Measurements from ENCODE around the gene SYF2.
"Not testable (repeated sequence)": the region's sequence is repeated elsewhere in the genome, so short reads cannot be mapped to it uniquely, and the experiment has no call there.

The SYF2 gene

GRCh38 chr1:25204797-25205480 lies 27.4 kb downstream of the SYF2 start:
- DNase-seq: no peak

- no peak for DNase-seq
These were observed 31.3 kb downstream of the SYF2 start for GRCh38 chr1:25201006-25201405.

- DNase-seq: no peak
These were observed 32.3 kb downstream of the SYF2 start for GRCh38 chr1:25199819-25200620.

- DNase-seq: no peak
These were observed 33.5 kb downstream of the SYF2 start for GRCh38 chr1:25198663-25199252.

GRCh38 chr1:25197982-25198662 lies 34.2 kb downstream of the SYF2 start:
- no peak for DNase-seq

- no peak for DNase-seq
These were observed 34.9 kb downstream of the SYF2 start for GRCh38 chr1:25197235-25197975.

GRCh38 chr1:25196830-25197229 lies 35.5 kb downstream of the SYF2 start:
- no peak for DNase-seq

GRCh38 chr1:25195835-25196234 lies 36.5 kb downstream of the SYF2 start:
- no peak for DNase-seq

- DNase-seq: no peak
These were observed 37.7 kb downstream of the SYF2 start for GRCh38 chr1:25194572-25195020.

GRCh38 chr1:25194054-25194453 lies 38.2 kb downstream of the SYF2 start:
- DNase-seq: no peak

- DNase-seq: no peak
These were observed 39.1 kb downstream of the SYF2 start for GRCh38 chr1:25193229-25193628.

GRCh38 chr1:25192154-25192553 lies 40.1 kb downstream of the SYF2 start:
- DNase-seq: no peak

- no peak for DNase-seq
These were observed 42.0 kb downstream of the SYF2 start for GRCh38 chr1:25190260-25190659.

- DNase-seq: not testable (repeated sequence)
These were observed 44.4 kb downstream of the SYF2 start for GRCh38 chr1:25187904-25188303.

GRCh38 chr1:25187077-25187476 lies 45.2 kb downstream of the SYF2 start:
- DNase-seq: no peak

- no peak for DNase-seq
These were observed 45.9 kb downstream of the SYF2 start for GRCh38 chr1:25186161-25187007.

- no peak for DNase-seq
These were observed 46.7 kb downstream of the SYF2 start for GRCh38 chr1:25185409-25186160.

- no peak for DNase-seq
These were observed 48.1 kb downstream of the SYF2 start for GRCh38 chr1:25184001-25184762.

GRCh38 chr1:25183126-25183980 lies 48.9 kb downstream of the SYF2 start:
- DNase-seq: no peak
